ENCODE measurements around the gene EIF4E1B.

DNA sequence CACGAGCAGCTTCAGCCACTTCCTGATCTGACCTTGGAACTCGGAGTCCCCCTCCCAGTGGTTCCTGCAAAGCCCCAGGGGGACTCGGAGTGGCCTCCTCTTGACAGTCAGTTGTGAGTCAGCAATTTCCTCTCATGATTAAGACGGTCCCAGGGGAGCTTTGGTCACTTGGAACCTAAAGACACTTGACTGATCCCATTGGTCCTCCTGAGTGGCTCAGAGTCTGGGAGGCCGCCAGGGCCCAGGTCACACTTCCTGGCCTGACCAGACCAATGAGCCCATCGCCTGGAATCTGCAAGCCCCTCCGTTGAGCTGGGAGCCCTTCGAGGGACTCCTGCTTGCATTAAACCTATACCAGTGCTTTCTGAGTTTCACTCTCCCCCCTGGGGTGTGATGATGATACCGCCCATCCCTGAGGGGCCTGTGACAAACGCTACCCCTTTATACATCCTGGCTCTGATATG, 45.9 kb downstream of the EIF4E1B start:
- TF ChIP-seq, protein P1, sequence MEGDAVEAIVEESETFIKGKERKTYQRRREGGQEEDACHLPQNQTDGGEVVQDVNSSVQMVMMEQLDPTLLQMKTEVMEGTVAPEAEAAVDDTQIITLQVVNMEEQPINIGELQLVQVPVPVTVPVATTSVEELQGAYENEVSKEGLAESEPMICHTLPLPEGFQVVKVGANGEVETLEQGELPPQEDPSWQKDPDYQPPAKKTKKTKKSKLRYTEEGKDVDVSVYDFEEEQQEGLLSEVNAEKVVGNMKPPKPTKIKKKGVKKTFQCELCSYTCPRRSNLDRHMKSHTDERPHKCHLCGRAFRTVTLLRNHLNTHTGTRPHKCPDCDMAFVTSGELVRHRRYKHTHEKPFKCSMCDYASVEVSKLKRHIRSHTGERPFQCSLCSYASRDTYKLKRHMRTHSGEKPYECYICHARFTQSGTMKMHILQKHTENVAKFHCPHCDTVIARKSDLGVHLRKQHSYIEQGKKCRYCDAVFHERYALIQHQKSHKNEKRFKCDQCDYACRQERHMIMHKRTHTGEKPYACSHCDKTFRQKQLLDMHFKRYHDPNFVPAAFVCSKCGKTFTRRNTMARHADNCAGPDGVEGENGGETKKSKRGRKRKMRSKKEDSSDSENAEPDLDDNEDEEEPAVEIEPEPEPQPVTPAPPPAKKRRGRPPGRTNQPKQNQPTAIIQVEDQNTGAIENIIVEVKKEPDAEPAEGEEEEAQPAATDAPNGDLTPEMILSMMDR (conservative IDR thresholded peaks at IDR 0.05 in 1 of 2, IDR thresholded peaks at IDR 0.05 in 1 of 2; ENCODE audit: low read depth in 1 of 2, low read length in 2 of 2) = no peak
- no peak for TF ChIP-seq EZH2 (IDR thresholded peaks at IDR 0.05; ENCODE audit: low read length, missing control alignments)
